ENCODE measurements around the gene TRHDE.

GRCh38 chr12:72498354-72498753 is 226.2 kb downstream of the TRHDE start:
- TF ChIP-seq POLR2A (IDR thresholded peaks at IDR 0.05; ENCODE audit: low read length) (no peak), GATA1 (IDR thresholded peaks at IDR 0.05; ENCODE audit: low read depth, low read length) (no peak)
